Chondrocyte (in vitro differentiated cells): ENCODE results near the gene LGI4. TPM values are rescaled to one million over a fixed set of nuclear protein-coding genes. Genes with fewer than 3 reads are reported as not detected.
"Not testable (repeated sequence)": the region's sequence is repeated elsewhere in the genome, so short reads cannot be mapped to it uniquely, and the experiment has no call there.

ENCODE experiments used
- DNase-seq: peaks from one replicate; pipeline ENCODE4 v3.0.0; 2021; ENCODE audit warnings: mixed read lengths, low spot score
- H3K27ac Mint-ChIP-seq: one replicate; pipeline ENCODE4 v1.8.0; 2021; ENCODE audit warnings: mild to moderate bottlenecking, moderate library complexity, mixed read lengths; ENCODE audit not compliant: unreplicated experiment
- H3K27me3 Mint-ChIP-seq: 2 replicates; pipeline ENCODE4 v1.8.0; 2021; ENCODE audit warnings: low read depth, mixed read lengths
- H3K36me3 Mint-ChIP-seq: 2 replicates; pipeline ENCODE4 v1.8.0; 2021; ENCODE audit warnings: low read depth, mixed read lengths
- H3K4me1 Mint-ChIP-seq: 2 replicates; pipeline ENCODE4 v1.8.0; 2021; ENCODE audit warnings: low read depth, mild to moderate bottlenecking, mixed read lengths
- H3K4me3 Mint-ChIP-seq: one replicate; pipeline ENCODE4 v1.8.0; 2021; ENCODE audit warnings: mild to moderate bottlenecking, moderate library complexity, mixed read lengths; ENCODE audit not compliant: unreplicated experiment
- H3K9me3 Mint-ChIP-seq: 2 replicates; pipeline ENCODE4 v1.8.0; 2021; ENCODE audit warnings: low read depth, mixed read lengths
- total RNA-seq: library from RNA; stranded (reverse); gene quantifications from 3 replicates; pipeline ENCODE4 v1.2.1, GENCODE V29; 2021
- TF ChIP-seq, protein P1 (sequence below): fragments of 200-600 bp; sonication (generic); IDR thresholded peaks from 2 replicates; pipeline ENCODE4 v1.5.0; 2021; ENCODE audit warnings: antibody characterized with exemption, mild to moderate bottlenecking, moderate library complexity

Gene LGI4
- total RNA-seq, 1 donor from 2014 or later, result 1.3 TPM

DNA sequence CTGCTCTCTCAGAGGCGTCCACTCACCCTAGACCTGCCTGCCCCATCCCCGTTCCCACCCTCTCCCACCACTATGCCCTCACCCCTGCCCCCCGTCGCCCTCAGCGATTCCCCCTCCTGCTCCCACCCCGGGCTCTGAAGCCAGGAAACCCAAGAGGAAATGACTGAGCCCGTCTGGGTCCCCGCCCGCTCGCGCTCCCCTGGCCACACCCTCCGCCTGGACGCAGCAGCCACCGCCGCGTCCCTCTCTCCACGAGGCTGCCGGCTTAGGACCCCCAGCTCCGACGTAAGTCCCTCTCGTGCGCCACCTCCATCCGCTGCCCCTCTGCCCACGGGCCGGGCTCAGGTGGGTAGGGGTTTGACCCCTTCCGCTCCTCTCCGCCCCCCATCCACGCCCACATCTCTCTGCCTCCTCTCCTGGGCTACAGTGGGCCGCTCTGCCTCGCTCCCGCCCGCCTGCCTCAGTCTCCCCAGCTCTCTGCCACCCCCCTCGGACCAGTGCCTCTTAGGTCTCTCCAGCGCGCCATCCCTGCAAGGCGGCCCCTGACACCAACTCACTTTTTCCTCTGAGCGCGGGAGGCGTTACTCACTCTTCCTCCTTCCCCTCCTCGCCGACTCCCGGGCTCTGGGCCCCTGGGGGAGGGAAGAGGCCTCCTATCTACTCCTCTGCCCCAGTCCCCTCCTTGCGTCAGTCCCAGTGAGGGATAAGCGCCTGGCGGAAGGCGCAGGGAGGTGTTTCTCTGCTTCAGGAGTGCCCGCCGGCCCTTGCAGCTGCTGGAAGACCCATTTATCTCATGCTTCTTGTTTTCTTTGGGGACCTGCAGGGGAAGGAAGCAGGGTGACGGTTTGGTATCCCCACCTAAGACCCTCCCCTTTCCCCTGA, 19.9 kb upstream of the LGI4 start, which contains the start of gene FXYD5:
TSS of gene FXYD5 (plus strand) at position 211 of the 882 bp plus-strand sequence. CDS start 816 bp downstream, outside the sequence.
- H3K27ac Mint-ChIP-seq, result peak within 1 kb of the TSS; percentile 95
- no peak for DNase-seq
- H3K36me3 Mint-ChIP-seq, result peaks cover 16% of the 10 kb centered on the region
- H3K27me3 Mint-ChIP-seq, result no peaks in the 10 kb centered on the region
- H3K4me3 Mint-ChIP-seq, result peak within 1 kb of the TSS; percentile 99
- peaks cover 51% of the 10 kb centered on the region for H3K4me1 Mint-ChIP-seq
- TF ChIP-seq, protein P1, sequence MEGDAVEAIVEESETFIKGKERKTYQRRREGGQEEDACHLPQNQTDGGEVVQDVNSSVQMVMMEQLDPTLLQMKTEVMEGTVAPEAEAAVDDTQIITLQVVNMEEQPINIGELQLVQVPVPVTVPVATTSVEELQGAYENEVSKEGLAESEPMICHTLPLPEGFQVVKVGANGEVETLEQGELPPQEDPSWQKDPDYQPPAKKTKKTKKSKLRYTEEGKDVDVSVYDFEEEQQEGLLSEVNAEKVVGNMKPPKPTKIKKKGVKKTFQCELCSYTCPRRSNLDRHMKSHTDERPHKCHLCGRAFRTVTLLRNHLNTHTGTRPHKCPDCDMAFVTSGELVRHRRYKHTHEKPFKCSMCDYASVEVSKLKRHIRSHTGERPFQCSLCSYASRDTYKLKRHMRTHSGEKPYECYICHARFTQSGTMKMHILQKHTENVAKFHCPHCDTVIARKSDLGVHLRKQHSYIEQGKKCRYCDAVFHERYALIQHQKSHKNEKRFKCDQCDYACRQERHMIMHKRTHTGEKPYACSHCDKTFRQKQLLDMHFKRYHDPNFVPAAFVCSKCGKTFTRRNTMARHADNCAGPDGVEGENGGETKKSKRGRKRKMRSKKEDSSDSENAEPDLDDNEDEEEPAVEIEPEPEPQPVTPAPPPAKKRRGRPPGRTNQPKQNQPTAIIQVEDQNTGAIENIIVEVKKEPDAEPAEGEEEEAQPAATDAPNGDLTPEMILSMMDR, result peak; percentile 44
- no peaks in the 10 kb centered on the region for H3K9me3 Mint-ChIP-seq

DNA sequence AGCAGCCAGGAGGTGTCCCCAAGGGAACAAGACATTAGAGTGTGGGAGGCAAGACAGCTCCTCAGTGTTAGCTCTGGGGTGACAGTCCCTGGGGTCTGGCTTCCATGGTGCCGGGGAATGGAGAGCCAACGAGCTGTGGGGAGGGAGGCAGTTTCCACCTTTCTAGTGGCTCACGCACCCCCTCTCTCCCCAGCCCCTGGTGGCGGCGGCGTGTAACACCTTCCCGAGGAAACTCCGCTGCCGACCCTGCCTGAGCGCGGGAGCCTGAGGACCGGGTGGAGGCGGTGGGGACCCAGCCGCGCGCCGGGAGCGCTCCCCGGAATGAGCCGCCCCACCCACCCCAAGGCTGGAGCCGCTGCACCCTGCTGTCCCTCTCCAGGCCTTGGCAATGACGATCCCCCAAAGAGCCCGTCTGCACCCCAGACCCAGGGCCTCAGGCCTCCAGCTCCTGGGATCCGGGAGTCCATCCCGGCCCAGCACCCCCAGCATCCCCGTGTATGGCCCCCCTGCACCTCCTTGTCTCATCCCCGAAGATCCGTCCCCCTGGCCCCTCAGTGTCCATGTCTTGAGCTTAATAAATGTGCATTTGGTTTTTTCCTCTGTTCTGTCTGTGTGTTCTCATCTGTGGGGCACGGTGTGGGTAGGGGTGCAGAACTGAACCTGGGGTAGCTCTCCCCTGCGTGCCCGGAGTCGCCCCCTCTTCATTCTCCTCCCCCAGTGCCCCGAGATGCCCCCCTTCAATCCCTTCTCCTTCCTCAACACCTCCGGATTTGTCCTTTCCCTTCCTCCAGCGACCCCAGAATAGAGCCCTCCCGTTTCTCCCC, 19.1 kb upstream of the LGI4 start:
- TF ChIP-seq, protein P1, result peak; percentile 78
- DNase-seq, result no peak
- Mint-ChIP-seq H3K4me1 (peaks cover 59% of the 10 kb centered on the region), H3K36me3 (peaks cover 10% of the 10 kb centered on the region), H3K27ac (peak overlapping the region; percentile 64), H3K4me3 (peak overlapping the region; percentile 99), H3K27me3 (no peaks in the 10 kb centered on the region), H3K9me3 (no peaks in the 10 kb centered on the region)

DNA sequence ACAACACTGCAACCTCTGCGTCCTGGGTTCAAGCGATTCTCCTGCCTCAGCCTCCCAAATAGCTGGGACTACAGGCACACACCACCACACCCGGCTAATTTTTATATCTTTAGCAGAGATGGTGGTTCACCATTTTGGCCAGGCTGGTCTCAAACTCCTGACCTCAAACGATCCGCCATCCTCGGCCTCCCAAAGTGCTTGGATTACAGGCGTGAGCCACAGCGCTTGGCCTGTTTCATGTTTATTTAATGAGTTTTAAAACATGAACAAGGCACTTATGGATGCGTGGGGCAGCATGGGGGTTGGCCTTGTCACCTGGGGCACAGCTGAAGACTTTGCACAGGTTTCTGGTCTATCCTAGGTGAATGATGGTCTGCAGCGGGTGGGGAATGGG, 18.3 kb upstream of the LGI4 start:
- H3K36me3 Mint-ChIP-seq, H3K9me3 Mint-ChIP-seq, DNase-seq, H3K27ac Mint-ChIP-seq, H3K27me3 Mint-ChIP-seq: not testable (repeated sequence)
- H3K4me1 Mint-ChIP-seq, result peaks cover 59% of the 10 kb centered on the region
- H3K4me3 Mint-ChIP-seq, result peak overlapping the region; percentile 99

DNA sequence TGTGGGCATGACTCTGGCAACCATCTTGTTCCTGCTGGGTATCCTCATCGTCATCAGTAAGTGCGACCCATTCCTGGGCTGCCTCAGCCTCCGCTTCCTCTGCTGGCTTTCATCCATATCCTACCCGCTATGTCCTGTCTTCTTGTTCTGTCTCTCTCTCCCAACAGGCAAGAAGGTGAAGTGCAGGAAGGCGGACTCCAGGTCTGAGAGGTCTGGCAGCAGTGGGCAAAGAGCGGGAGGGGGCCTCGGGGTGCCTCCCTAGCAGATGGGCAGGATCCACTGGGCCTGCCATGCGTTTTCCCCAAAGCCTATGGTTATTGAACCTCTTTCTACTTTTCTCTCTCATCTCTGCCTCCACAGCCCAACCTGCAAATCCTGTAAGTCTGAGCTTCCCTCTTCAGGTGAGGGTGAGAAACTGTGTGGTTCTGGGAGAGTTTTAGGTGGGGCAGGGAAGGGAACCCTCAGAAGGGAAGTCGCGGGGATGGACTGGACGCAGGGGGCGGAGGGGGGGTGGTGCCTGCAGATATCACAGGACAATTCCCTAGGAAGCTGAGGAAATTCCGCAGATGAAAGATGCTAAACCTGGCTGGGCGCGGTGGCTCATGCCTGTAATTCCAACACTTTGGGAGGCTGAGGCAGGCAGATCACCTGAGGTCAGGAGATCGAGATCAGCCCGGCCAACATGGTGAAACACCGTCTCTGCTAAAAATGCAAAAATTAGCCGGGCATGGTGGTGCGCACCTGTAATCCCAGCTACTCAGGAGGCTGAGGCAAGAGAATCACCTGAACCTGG, 16.6 kb upstream of the LGI4 start:
- DNase-seq, result no peak
- H3K27ac Mint-ChIP-seq, result no peak overlapping the region
- TF ChIP-seq, protein P1, result no peak
- H3K4me1 Mint-ChIP-seq, result peaks cover 57% of the 10 kb centered on the region
- no peaks in the 10 kb centered on the region for H3K9me3 Mint-ChIP-seq
- H3K36me3 Mint-ChIP-seq, result peaks cover 2% of the 10 kb centered on the region
- H3K27me3 Mint-ChIP-seq, result no peaks in the 10 kb centered on the region
- H3K4me3 Mint-ChIP-seq, result no peak overlapping the region

DNA sequence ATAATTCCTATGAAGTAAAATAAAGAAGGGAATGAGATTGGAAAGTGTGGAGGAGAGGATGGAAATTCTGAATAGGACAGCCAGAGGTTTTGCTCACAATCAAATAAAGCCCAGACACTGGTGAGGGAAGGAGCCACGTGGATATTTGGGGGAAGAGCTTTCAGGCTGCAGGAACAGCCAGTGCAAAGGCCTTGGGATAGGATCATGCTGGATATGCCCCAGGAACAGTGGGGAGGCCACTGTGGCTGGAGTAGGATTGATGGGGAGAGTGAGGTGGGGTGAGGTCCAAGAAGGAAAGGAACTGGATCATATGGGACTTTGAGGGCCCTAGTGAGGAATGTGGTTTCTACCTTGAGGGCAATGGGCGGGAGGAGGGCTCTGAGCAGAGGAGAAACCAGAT, 15.6 kb upstream of the LGI4 start:
- H3K36me3 Mint-ChIP-seq, result no peaks in the 10 kb centered on the region
- H3K27me3 Mint-ChIP-seq, result no peaks in the 10 kb centered on the region
- no peaks in the 10 kb centered on the region for H3K9me3 Mint-ChIP-seq
- H3K4me3 Mint-ChIP-seq, result no peak overlapping the region
- H3K27ac Mint-ChIP-seq, result no peak overlapping the region
- H3K4me1 Mint-ChIP-seq, result peaks cover 47% of the 10 kb centered on the region
- TF ChIP-seq, protein P1, result no peak
- DNase-seq, result no peak
